Glutamatergic neuron (in vitro differentiated cells): Measurements from ENCODE around the gene H2AZ2. TPM values are rescaled to one million over a fixed set of nuclear protein-coding genes. Genes with fewer than 3 reads are reported as not detected.

ENCODE experiments used
- DNase-seq: peaks from one replicate; pipeline ENCODE4 v3.0.0; 2022
- H3K27ac Mint-ChIP-seq: one replicate; pipeline ENCODE4 v1.8.0; 2020; ENCODE audit warnings: mild to moderate bottlenecking, mixed read lengths, inconsistent platforms; ENCODE audit not compliant: unreplicated experiment
- H3K27me3 Mint-ChIP-seq: one replicate; pipeline ENCODE4 v1.8.0; 2020; ENCODE audit warnings: mild to moderate bottlenecking, moderate library complexity, mixed read lengths, inconsistent platforms; ENCODE audit not compliant: unreplicated experiment
- H3K36me3 Mint-ChIP-seq: one replicate; pipeline ENCODE4 v1.8.0; 2020; ENCODE audit warnings: mild to moderate bottlenecking, mixed read lengths, inconsistent platforms; ENCODE audit not compliant: unreplicated experiment
- H3K4me1 Mint-ChIP-seq: one replicate; pipeline ENCODE4 v1.8.0; 2020; ENCODE audit warnings: mild to moderate bottlenecking, low read depth, mixed read lengths, inconsistent platforms; ENCODE audit not compliant: unreplicated experiment
- H3K4me3 Mint-ChIP-seq: one replicate; pipeline ENCODE4 v1.8.0; 2020; ENCODE audit warnings: mild to moderate bottlenecking, mixed read lengths, inconsistent platforms; ENCODE audit not compliant: unreplicated experiment
- H3K9me3 Mint-ChIP-seq: one replicate; pipeline ENCODE4 v1.8.0; 2020; ENCODE audit warnings: mild to moderate bottlenecking, moderate library complexity, mixed read lengths, inconsistent platforms; ENCODE audit not compliant: unreplicated experiment
- total RNA-seq: library from RNA; stranded (reverse); fragmentation: NEBNext Ultra II Directional; extraction: Animal tissue kit (Norgen Biotek cat#: 25700); gene quantifications from one replicate; pipeline ENCODE4 v1.2.1, GENCODE V29; 2021; ENCODE audit not compliant: unreplicated experiment
- TF ChIP-seq, protein P1 (sequence below): fragments of 200-600 bp; sonication (generic); IDR thresholded peaks from one replicate; pipeline ENCODE4 v1.5.0; 2021; ENCODE audit not compliant: partially characterized antibody, unreplicated experiment

The H2AZ2 gene
- total RNA-seq, 1 donor from 2014 or later = 180 TPM

DNA sequence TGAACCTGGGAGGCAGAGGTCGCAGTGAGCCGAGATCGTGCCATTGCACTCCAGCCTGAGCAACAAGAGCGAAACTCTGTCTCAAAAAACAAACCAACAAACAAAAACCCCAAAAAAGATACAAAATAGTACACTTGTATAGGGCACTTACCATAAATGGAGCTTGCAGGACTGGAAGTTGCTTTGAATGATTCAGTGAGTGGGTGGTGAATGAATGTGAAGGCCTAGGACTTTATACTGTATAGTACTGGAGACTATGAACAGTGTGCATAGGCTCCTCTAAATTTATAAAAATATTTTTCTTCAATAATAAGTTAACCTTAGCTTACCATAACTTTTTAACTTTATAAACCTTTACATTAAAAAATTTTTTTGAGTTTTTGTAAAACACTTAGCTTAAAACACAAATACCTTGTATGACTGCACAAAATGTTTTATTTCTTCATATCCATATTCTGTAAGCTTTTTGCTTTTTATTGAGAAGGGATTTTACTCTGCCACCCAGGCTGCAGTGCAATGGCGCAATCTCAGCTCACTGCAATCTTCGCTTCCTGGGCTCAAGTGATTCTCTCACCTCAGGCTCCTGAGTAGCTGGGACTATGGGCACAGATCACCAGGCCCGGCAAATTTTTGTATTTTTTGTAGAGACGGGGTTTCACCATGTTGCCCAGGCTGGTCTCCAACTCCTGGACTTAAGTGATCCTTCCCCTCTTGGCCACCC is 6.9 kb upstream of the H2AZ2 start:
- TF ChIP-seq, protein P1, sequence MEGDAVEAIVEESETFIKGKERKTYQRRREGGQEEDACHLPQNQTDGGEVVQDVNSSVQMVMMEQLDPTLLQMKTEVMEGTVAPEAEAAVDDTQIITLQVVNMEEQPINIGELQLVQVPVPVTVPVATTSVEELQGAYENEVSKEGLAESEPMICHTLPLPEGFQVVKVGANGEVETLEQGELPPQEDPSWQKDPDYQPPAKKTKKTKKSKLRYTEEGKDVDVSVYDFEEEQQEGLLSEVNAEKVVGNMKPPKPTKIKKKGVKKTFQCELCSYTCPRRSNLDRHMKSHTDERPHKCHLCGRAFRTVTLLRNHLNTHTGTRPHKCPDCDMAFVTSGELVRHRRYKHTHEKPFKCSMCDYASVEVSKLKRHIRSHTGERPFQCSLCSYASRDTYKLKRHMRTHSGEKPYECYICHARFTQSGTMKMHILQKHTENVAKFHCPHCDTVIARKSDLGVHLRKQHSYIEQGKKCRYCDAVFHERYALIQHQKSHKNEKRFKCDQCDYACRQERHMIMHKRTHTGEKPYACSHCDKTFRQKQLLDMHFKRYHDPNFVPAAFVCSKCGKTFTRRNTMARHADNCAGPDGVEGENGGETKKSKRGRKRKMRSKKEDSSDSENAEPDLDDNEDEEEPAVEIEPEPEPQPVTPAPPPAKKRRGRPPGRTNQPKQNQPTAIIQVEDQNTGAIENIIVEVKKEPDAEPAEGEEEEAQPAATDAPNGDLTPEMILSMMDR = no peak
- Mint-ChIP-seq H3K36me3 (no peaks in the 10 kb centered on the region), H3K4me1 (no peaks in the 10 kb centered on the region), H3K4me3 (no peak overlapping the region), H3K27ac (no peak overlapping the region), H3K27me3 (no peaks in the 10 kb centered on the region), H3K9me3 (no peaks in the 10 kb centered on the region)
- no peak for DNase-seq

DNA sequence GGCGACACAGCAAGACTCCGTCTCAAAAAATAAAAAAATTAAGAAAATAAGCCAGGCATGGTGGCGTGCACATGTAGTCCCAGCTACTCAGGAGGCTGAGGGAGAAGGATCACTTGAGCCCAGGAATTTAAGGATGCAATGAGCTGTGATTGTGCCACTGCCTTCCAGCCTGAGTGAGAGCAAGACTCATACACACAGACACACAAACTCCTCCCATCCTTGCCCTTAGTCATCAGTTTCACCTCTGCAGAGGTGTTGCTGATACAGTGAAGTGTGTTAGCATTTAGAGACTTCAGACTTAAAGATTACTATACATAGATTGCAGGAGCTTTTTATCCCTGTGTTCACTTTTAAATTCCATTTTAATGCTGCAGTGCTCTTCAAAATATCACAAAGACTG is 5.5 kb upstream of the H2AZ2 start:
- no peaks in the 10 kb centered on the region for H3K9me3 Mint-ChIP-seq
- H3K27ac Mint-ChIP-seq = no peak overlapping the region
- TF ChIP-seq, protein P1 = no peak
- H3K36me3 Mint-ChIP-seq = no peaks in the 10 kb centered on the region
- H3K27me3 Mint-ChIP-seq = no peaks in the 10 kb centered on the region
- DNase-seq = no peak
- H3K4me3 Mint-ChIP-seq = no peak overlapping the region
- H3K4me1 Mint-ChIP-seq = no peaks in the 10 kb centered on the region

DNA sequence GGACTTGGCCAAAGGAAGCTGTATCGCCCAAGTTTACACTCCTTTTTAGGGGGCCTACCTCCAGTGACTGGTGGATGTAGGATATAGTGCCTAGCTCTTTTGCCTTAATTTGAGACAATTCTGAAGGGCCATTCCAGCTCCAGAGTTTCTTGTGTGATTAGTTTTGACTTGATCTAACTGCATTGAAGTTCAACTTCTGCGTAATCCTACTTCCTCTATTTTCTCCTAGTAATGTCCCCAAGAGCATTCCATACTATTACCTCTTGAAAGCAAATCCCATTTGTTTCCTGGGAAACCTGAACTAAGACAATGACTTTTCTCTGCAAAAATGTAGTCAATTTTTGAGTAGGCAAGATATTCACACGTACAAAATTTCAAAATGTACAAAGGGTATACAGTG is 4.7 kb upstream of the H2AZ2 start:
- H3K36me3 Mint-ChIP-seq = no peaks in the 10 kb centered on the region
- H3K9me3 Mint-ChIP-seq = peaks cover 3% of the 10 kb centered on the region
- H3K4me3 Mint-ChIP-seq = no peak overlapping the region
- no peaks in the 10 kb centered on the region for H3K4me1 Mint-ChIP-seq
- H3K27me3 Mint-ChIP-seq = peaks cover 3% of the 10 kb centered on the region
- H3K27ac Mint-ChIP-seq = no peak overlapping the region
- TF ChIP-seq, protein P1 = no peak
- DNase-seq = no peak

DNA sequence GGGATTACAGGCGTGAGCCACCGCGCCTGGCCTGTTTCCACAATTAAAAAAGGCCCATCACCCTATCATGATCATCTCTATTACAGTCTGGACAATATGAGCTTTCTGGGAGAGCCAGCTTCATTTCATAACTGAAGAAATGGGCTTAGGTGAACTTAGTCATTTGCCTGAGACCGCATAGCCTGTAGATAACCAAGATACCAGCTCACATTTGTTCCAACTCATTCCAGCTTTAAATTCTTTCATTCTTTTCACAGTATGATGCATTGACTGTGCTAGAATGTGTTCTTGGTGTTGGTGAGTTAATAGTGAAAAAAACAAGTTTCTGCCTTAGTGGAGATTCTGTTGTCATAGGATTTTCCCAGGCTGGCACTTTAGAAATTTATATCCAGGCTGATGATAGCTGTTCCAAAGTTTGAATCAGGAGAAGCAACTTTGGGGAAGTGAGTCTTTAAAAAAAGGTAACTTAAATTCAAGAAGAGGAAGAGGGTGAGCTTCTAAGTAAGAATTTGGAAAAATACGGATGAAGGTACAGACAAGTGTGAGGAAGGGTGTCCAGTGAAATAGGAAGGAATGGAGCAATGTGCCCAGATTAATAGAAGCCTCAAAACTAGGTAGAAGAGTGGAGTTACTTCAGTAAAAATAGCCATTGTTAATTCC is 2.1 kb upstream of the H2AZ2 start:
- Mint-ChIP-seq H3K27ac (no peak overlapping the region), H3K4me1 (peaks cover 10% of the 10 kb centered on the region), H3K36me3 (no peaks in the 10 kb centered on the region), H3K9me3 (peaks cover 8% of the 10 kb centered on the region), H3K27me3 (peaks cover 7% of the 10 kb centered on the region), H3K4me3 (no peak overlapping the region)
- TF ChIP-seq, protein P1 = no peak
- no peak for DNase-seq

DNA sequence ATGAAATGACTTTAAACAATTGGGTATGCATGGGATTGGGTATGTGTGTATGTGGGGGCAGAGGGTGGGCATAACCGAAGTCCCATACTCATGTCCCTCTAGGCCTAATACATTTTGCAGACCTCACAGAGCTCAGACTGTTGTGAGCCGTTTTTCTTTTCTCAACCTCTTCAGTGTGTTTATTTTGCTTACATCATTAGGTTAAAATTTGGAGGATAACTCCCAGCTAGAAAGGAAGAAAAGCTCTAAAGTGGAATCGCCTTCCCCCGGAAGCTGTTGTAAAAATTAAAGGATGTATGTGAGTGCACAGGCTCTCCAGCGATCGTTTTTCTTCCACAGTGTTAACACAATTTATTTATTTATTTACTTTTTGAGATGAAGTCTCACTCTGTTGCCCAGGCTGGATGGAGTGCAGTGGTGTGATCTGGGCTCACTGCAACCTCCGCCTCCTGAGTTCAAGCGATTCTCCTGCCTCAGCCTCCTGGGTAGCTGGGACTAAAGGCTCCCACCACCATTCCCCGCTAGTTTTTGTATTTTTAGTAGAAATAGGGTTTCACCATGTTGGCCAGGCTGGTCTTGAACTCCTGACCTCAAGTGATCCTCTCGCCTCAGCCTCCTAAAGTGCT is 1.5 kb upstream of the H2AZ2 start:
- H3K27ac Mint-ChIP-seq = no peak overlapping the region
- H3K36me3 Mint-ChIP-seq = no peaks in the 10 kb centered on the region
- TF ChIP-seq, protein P1 = no peak
- H3K4me3 Mint-ChIP-seq = peak overlapping the region; percentile 93
- no peak for DNase-seq
- peaks cover 11% of the 10 kb centered on the region for H3K4me1 Mint-ChIP-seq
- H3K27me3 Mint-ChIP-seq = peaks cover 7% of the 10 kb centered on the region
- peaks cover 8% of the 10 kb centered on the region for H3K9me3 Mint-ChIP-seq
